Measurements from ENCODE around the gene SDCCAG8. TPM values are rescaled to one million over a fixed set of nuclear protein-coding genes. Genes with fewer than 3 reads are reported as not detected.

SDCCAG8 gene
- total RNA-seq, 1 experiment from 2014 or later: 14.0 TPM

- no peaks in the 10 kb centered on the region for H3K36me3 ChIP-seq (ENCODE audit: control insufficient read depth, insufficient read depth, low read length)
- CTCF ChIA-PET: no interaction called here
- intact Hi-C loops (cut with micrococcal nuclease; ENCODE audit: unreplicated experiment): no loop called here
- DNase-seq (ENCODE audit: low read depth, low spot score) (no peak), ATAC-seq (no peak)
- in situ Hi-C loops (cut with HindIII; ENCODE audit: low pct_unique_long_range_greater_than_20kb, low sequenced_read_pairs): no loop called here
- H3K9me3 ChIP-seq (ENCODE audit: control insufficient read depth, insufficient read depth, low read depth, low read length): no peaks in the 10 kb centered on the region
- no TSS peak for BruUV-seq (replicated peaks)
- no peaks in the 10 kb centered on the region for H3K4me1 ChIP-seq (ENCODE audit: control insufficient read depth, insufficient read depth, low read length)
- POLR2A ChIA-PET: no interaction called here
- no peak overlapping the region for H3K27ac ChIP-seq (ENCODE audit: low read length)
- TF ChIP-seq POLR2AphosphoS5 (IDR thresholded peaks at IDR 0.05; ENCODE audit: low read depth, low read length) (no peak), CTCF (IDR thresholded peaks at IDR 0.05) (no peak), REST (IDR thresholded peaks at IDR 0.05; ENCODE audit: insufficient read depth in 1 of 2, low read depth in 2 of 2, low read length in 1 of 2) (no peak)
- no peak overlapping the region for H3K4me3 ChIP-seq (ENCODE audit: low read depth in 2 of 2, low read length in 2 of 2)
- H3K27me3 ChIP-seq (ENCODE audit: control insufficient read depth, insufficient read depth, low read length): no peaks in the 10 kb centered on the region
Observed at GRCh38 chr1:243474906-243475305, 219.1 kb downstream of the SDCCAG8 start.

GRCh38 chr1:243475966-243476365, 220.1 kb downstream of the SDCCAG8 start:
- ATAC-seq (no peak), DNase-seq (ENCODE audit: low read depth, low spot score) (no peak)
- ChIA-PET CTCF (no interaction called here), POLR2A (no interaction called here)
- intact Hi-C loops (cut with micrococcal nuclease; ENCODE audit: unreplicated experiment): no loop called here
- H3K4me1 ChIP-seq (ENCODE audit: control insufficient read depth, insufficient read depth, low read length): no peaks in the 10 kb centered on the region
- TF ChIP-seq POLR2AphosphoS5 (IDR thresholded peaks at IDR 0.05; ENCODE audit: low read depth, low read length) (no peak), SIN3A (IDR thresholded peaks at IDR 0.05; ENCODE audit: borderline replicate concordance, insufficient read depth, low read depth, low read length) (no peak), TCF7L2 (IDR thresholded peaks at IDR 0.05; ENCODE audit: low read depth, low read length) (no peak), CTCF (IDR thresholded peaks at IDR 0.05) (no peak), REST (IDR thresholded peaks at IDR 0.05; ENCODE audit: insufficient read depth in 1 of 2, low read depth in 2 of 2, low read length in 1 of 2) (no peak)
- no peak overlapping the region for H3K27ac ChIP-seq (ENCODE audit: low read length)
- H3K36me3 ChIP-seq (ENCODE audit: control insufficient read depth, insufficient read depth, low read length): no peaks in the 10 kb centered on the region
- H3K4me3 ChIP-seq (ENCODE audit: low read depth in 2 of 2, low read length in 2 of 2): no peak overlapping the region
- no peaks in the 10 kb centered on the region for H3K27me3 ChIP-seq (ENCODE audit: control insufficient read depth, insufficient read depth, low read length)
- H3K9me3 ChIP-seq (ENCODE audit: control insufficient read depth, insufficient read depth, low read depth, low read length): no peaks in the 10 kb centered on the region
- in situ Hi-C loops (cut with HindIII; ENCODE audit: low pct_unique_long_range_greater_than_20kb, low sequenced_read_pairs): no loop called here
- BruUV-seq (replicated peaks): no TSS peak
